IMR-90 (cell line): Measurements from ENCODE around the gene SURF2.

Source experiments
- CHD1 ChIP-seq: IDR thresholded peaks from 2 replicates; pipeline ENCODE4 v1.6.1; 2012; ENCODE audit warnings: low read depth, low read length, improper control_type of control experiment
- CTCF ChIP-seq: conservative IDR thresholded peaks from 2 replicates; pipeline ENCODE4 v1.5.1; 2012; ENCODE audit warnings: mild to moderate bottlenecking, low read depth, low read length, improper control_type of control experiment
- MAFK ChIP-seq: IDR thresholded peaks from 2 replicates; pipeline ENCODE4 v1.6.1; 2012; ENCODE audit warnings: low read depth, low read length, improper control_type of control experiment
- MAZ ChIP-seq: IDR thresholded peaks from 2 replicates; pipeline ENCODE4 v1.6.1; 2012; ENCODE audit warnings: low read depth, mild to moderate bottlenecking, low read length, improper control_type of control experiment, moderate library complexity, borderline replicate concordance
- POLR2A ChIP-seq: IDR thresholded peaks from 2 replicates; pipeline ENCODE4 v1.6.1; 2012; ENCODE audit warnings: mild to moderate bottlenecking, low read depth, low read length
- RFX5 ChIP-seq: IDR thresholded peaks from 2 replicates; pipeline ENCODE4 v1.8.0; 2012; ENCODE audit warnings: low read depth, mild to moderate bottlenecking, low read length, moderate library complexity
- SMC3 ChIP-seq: fragments of 150-350 bp; IDR thresholded peaks from 2 replicates; pipeline ENCODE4 v1.6.1; 2016; ENCODE audit warnings: low read depth, mild to moderate bottlenecking, antibody characterized with exemption, low read length, moderate library complexity

- TF ChIP-seq CTCF: no peak
- no peak for TF ChIP-seq RFX5
- TF ChIP-seq CHD1: no peak
- no peak for TF ChIP-seq MAZ
- TF ChIP-seq POLR2A: no peak
- TF ChIP-seq SMC3: no peak
- TF ChIP-seq MAFK: no peak
These were observed 22.1 kb downstream of the SURF2 start for GRCh38 chr9:133378408-133378962.
